Measurements from ENCODE around the gene TJP3.

TJP3 gene

DNA sequence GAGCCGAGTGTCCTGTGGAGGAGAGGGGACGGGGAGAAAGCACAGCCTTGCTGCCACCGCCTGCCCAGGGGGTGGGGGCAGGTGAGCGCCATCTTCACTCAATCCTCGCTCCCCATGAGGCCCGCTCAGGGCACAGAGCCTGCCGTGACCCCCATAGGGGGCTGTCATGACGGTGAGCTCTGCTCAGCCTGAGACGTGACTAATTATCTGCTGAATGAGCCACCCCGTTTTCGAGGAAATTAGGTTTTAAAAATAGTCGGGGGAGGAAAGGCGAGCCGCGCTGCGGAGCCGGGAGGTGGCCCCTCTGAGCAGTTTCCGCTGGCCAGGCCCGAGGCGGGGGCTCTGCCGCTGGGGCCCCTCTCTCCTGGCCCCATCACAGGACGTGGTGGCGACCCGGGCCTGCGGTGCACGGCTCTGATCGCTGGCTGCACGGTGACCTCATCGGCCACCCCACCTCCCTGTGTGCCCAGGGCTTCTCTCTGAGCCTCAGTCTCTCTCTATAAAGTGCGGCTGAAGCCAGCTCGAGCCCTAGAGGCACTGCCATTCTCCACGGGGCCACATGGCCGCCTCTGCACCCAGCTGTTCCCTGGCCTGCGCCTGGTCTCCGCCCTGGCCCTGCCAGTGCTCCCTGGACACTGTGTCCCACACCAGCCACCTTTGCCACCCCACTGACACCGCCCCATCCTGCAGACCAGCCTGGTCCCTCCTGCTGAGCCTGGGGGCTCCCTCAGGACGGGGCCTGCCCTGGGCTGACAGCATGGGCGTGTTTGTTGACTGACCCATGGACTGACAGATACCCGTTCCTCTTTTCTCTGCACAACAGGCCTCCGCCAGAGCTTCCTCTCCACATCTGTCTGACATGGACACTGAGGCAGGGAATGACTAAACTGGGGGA lies 36.3 kb upstream of the TJP3 start:
- DNase-seq: peak; percentile 22

DNA sequence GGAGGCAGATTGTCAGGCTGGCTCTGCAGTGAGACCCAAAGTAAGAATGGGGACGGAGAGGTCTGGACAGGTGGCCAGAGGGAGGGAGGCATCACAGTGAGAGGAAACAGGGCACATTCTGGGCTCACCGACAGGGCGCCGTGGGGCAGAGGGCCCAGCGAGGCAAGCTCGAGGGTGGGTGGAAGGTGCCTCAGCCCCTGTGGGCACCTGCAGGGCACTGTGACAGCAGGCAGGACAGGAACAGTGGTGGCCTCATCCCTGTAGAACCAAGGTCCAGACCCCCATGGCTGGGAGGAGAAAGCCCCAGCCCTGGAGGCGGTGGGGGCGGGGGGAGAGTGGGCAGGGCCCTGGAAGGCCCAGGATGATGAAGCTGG lies 35.6 kb upstream of the TJP3 start:
- no peak for DNase-seq

DNA sequence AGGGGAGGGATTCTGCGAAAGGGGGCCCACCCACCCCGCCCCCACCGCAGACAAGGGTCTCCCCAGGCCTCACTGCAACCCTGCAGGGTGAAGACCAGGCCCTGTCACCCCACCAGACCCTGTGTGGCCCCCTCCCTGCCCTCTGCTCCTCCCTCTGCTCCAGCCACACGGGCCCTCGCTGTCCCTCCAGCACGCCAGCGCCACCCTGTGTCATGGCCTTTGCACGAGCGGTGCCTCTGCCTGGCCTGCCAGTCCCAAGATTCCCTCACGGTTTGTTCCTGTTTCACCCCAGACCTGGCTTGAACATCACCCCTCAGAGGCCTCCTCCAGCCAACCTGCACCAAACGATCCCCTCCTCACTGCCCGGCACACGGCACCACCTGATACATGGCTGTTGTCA lies 35.2 kb upstream of the TJP3 start:
- no peak for DNase-seq

DNA sequence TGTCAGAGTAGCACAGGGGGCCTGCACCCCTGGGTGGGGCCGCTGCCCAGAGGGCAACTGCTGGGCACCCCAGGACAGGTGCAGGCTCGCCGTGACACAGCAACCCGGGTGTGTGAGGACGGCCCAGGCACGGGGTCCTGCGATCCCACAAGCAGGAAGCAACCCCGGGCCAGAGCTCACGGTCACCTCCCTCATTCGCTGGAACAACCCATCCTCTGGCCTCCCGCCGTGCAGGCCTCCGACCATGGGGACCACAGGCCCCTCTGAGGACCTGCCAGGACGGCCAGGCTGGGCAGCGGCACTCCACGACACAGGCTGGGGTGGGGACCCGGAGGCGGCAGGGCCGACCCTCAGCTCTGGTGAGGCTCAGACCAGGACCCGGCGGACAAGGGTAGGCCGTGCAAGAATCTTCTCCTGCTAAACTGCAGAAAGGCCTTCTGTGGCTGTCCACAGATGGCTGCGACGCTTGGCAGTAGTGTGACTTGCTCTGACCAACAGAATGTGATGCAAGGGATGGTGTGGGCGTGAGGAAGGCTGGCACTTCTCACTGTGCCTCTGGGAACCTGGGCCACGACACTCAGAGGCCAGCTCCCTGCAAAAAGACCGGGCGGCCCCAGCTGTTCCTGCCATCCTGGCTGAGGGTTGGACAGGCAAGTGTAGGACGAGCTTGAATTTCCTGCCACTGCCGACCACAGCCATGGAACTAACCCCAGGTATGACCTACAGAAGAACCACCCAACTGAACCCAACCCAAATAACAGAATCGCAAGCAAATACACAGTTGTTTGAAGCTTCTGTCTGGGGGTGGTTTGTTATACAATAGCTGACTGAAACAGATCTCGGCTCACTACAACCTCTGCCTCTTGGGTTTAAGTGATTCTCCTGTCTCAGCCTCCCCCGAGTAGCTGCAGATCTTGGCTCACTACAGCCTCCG lies 34.4 kb upstream of the TJP3 start:
- no peak for DNase-seq

DNA sequence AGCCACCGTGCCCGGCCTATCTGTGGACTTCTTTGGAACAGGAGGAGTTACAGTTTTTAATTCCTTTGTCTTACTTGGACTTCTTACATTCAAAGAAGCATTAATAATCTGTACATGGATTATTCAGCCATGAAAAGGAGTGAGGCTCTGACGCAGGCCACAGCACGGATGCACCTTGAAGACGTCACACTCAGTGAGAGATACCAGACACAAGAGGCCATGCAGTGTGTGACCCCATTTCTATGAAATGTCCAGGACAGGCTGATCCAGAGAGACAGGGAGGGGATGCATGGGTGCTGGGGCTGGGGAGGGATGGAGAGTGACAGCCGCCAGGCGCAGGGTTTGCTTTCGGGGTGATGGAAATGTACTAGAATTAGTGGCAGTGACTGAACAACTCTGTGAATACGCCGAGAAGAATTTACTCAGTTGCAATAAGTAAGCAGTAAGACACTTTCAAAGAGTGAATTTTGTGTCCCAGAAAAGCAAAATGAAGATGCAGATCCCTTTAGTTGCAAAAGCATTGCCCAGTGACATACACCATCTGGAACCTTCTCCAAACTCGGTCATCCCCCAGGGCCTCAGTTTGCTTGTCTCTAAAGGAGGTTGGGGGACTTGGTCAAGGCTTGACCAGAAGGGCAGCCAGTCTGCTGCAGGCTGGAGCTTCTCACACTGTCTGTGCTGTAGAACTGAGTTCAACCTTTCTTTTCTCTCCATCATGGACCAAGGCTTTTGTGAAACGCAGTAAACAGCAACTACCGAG lies 33.2 kb upstream of the TJP3 start:
- no peak for DNase-seq

DNA sequence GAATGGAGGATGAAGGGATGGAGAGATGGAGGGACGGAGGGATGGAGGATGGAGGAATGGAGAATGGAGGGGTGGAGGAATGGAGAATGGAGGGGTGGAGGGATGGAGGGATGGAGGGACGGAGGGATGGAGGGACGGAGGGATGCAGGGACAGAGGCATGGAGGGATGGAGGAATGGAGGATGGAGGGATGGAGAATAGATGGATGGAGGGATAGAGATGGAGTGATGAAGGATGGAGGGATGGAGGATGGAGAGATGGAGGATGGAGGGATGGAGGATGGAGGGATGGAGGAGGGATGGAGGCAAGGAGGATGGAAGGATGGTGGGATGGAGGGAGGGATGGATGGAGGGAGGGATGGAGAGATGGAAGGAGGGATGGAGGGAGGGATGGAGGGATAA lies 30.0 kb upstream of the TJP3 start:
- DNase-seq: no peak

DNA sequence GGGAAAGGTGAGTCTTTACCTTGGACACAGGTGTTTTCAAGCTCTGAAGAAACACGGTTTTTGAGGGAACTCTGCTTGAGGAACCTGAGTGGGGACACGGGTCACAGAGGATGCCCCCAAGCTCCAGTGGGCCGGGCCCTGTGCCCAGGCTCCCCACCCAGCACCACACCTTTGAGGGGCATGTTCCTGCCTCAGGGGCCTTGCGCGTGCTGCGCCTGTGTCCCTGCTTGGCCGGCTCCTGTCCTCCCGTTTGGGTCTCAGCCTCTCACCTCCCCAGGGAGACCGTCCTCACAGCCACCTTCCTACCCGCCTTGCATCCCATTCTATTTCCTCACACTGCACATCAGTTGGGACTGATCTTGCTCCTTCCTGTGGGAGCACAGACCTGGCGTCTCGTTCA lies 29.0 kb upstream of the TJP3 start:
- no peak for DNase-seq

DNA sequence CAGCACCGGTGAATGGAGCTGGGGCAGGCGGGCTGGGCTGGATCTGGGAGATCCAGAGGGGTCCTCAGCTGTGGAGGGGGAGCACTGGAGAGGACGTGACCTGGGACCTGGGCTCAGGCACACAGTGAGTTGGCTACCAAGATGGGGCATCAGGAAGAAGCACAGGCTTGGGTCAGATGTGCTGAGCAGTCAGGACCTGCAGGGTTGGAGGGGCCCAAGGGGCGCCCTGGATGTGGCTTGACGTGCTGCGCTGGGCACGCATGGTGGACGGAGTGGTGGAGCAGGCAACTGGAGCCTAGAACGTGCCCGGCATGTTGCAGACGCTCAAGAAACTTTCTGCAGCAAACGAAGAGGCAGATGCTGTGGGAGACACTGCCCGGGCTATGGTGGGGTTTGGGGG lies 28.6 kb upstream of the TJP3 start:
- no peak for DNase-seq

DNA sequence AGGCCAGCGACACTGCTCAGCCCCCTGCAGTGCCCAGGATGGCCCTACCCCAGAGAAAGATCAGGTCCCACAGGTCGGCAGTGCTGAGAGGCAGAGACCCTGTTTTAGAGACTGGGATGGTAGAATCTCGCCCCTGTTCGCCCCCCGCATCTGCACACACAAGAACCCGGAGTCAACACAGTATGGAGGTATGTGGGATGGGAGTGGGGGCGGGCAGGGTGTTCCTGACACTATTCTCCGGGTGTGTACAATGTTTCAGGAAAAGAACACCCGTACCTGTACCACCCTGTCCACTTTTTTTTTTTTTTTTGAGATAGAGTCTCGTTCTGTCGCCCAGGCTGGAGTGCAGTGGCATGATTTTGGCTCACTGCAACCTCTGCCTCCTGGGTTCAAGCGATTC lies 27.2 kb upstream of the TJP3 start:
- DNase-seq: no peak

DNA sequence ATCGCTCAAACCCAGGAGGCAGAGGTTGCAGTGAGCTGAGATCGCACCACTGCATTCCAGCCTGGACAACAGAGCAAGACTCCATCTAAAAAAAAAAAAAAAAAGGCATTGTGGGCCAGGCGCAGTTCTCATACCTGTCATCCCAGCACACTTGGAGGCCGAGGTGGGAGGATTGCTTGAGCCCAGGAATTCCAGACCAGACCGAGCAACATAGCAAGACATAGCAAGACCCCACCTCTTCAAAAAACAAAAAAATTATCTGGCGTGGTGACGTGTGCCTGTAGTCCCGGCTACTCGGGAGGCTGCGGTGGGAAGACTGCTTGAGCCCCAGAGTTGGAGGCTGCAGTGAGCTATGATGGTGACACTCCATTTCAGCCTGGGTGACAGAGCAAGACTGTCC lies 25.9 kb upstream of the TJP3 start:
- no peak for DNase-seq

DNA sequence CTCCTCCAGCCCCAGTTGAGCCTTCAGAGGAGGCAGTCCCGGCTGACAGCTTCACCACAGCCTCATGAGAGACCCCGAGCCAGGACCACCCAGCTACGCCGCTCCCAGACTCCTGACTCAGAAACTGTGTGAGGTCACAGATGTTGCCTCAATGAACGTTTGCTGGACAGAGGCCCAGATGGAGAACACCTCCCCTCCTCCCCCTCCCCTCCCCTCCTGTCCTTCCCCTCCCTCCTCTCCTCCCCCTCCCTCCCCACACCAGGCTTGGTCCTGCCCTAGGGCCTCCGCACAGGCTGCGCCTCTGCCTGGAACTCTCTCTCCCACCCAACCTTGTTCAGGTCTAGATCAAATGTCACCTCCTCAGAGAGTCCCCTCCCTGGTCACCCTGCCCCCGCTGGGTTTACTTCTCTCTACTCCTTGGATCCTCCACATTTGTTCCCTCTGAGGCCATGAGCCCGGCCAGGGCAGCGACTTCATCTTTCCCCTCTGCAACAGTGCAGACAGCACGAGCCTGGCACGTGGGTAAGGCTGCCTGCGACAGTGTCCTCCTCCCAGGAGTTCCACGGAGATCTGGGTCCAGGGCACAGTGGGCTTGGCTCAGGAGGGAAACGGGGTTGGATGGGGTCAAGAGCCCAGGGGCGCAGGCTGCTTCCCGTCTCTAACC lies 25.3 kb upstream of the TJP3 start:
- DNase-seq: no peak

DNA sequence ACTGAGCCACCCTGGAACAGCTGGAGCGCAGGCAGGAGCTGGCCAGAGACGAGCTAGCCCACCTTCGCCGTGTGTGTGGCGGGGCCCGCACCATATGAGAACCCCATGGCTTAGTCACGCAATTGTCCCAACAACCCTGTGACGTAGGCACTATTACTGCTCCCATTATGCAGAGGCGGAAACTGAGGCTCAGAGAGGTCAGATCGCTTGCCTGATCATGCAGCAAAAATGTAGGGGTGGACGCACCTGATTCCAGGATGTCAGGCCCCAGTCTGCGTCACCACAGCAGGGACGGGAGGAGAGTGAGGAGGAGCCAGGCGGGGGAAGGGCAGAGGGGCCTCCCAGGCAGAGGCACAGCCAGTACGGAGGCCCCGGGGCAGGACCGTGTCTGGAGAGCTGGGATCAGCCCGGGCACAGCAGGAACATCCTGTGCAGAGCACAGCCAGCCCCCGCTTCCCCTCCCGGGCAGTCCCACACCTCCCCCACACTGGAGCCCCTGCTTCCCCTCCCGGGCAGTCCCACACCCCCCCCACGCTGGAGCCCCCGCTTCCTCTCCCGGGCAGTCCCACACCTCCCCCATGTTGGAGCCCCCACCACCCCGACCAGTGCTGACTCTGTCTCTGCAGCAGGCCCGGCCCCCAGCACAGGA lies 24.7 kb upstream of the TJP3 start:
- no peak for DNase-seq

DNA sequence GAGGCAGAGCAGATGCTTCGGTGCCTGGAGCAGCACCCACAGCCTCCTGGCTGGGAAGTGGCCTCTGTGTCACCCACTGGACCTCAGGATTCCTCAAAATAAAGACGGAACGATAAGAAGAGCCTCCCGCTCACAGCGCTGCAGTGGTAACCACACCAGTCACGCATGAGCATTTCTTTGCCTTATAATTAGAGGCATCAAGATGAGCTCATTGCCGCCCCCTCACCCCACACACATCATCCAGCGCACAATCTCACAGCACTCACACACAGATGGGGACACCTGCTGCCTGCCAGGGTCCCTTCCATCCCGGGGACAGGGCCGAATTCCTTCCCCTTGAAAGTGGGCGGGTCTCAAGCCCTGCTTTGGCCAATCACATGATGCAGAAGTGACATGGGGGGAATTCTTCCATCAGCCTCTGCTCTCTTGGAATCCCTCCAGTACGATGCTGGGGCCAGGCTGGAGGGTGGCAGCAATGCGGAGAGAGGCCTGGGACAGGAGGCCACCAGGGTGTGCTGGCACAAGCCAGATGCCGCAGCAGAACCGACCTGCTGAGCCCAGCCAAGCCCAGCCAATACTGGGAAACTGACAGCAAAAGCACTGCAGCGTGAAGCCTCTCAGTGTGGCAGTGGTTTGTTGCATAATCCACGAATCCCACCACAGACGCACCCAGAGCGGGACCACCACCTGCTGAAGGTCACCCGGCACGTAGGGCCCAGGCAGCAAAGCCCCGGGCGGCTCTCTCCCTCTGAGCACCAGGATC lies 23.9 kb upstream of the TJP3 start:
- no peak for DNase-seq

DNA sequence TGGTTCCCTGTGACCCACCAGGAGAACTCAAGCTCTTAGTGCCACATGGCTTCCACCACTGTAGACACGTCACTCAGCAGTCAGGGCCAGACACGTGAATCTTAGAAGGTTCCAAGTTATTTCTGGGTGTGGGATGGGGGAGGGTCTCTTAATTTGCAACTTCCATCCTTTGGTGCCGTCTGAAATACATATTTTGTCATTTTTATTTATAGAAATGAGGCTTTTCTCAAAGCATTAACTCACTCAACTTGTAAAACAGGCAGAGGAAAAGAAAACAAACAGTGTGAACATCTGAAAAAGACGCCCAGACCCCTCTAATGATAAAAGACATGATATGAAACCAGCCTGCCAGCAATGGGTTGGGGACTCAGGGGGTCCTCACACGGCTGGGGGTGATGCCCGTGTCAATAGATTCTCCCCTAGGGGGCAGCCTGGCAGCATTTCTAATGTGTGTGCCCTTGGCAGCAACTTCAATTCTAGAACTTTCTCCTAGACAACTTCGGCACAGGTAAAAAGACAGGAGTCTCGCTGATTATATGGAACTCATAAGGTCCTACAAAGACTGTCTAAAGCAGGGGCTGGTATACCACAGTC lies 23.3 kb upstream of the TJP3 start:
- no peak for DNase-seq

DNA sequence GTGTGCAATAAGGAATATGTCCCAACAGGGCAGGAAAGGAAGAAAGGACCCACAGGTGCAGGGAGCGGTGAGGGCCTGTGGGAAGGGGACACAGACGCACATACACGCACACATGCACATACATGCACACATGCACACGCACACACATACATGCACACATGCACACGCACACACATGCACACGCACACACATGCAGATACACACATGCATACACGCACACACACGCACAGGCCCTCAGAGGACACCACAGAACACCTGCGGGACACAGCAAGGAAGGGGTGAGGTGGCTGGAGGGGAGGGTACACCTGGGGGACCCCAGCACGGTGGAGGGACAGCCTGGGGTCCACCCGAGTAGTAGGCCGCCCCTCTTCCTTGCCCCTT lies 20.8 kb upstream of the TJP3 start:
- DNase-seq: no peak

DNA sequence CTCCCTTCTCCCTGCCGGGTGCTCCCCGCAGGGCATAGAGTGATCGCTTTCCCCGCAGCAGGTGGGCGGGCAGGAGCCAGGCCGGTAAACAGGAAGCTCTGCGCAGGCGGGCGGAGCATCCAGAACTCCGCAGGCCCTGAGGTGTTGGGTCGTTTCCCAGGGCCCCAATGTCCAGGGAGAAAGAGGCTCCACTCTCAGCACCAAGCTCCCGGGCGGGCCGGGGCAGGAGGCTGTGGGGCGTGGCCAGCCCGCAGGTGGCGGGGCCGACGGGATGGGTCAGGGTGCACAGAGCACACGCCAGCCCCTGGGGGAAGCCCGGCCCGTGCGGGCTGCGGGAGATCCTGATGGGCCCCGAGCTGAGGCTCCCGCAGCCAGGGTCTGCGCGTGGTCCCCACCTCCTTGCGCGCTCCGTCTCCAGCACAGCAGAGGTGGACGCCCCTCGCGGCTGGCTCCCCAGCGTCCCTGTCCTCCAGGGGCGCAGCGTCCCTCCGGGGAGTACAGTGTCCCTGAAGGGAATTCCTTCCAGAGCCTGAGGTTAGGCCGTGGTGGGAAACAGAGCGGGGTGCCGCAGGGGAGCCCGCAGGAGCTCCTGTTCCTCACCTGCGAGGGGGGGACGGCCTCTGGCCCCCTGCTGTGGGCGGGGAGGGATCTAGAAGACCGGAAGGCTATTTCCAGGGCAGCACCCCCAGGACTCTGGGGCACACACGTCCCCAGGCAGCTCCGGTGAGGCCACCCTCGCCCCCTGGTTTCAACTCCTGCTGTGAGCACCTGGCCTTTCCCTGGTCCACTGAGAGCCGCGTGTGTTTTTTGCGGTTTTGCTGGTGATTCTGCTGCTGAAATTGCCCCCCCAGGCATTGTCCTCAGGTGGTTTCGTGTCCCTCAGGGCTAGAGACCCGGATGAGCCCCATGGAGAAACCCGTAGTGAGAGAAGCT lies 20.1 kb upstream of the TJP3 start:
- DNase-seq: peak; percentile 27

DNA sequence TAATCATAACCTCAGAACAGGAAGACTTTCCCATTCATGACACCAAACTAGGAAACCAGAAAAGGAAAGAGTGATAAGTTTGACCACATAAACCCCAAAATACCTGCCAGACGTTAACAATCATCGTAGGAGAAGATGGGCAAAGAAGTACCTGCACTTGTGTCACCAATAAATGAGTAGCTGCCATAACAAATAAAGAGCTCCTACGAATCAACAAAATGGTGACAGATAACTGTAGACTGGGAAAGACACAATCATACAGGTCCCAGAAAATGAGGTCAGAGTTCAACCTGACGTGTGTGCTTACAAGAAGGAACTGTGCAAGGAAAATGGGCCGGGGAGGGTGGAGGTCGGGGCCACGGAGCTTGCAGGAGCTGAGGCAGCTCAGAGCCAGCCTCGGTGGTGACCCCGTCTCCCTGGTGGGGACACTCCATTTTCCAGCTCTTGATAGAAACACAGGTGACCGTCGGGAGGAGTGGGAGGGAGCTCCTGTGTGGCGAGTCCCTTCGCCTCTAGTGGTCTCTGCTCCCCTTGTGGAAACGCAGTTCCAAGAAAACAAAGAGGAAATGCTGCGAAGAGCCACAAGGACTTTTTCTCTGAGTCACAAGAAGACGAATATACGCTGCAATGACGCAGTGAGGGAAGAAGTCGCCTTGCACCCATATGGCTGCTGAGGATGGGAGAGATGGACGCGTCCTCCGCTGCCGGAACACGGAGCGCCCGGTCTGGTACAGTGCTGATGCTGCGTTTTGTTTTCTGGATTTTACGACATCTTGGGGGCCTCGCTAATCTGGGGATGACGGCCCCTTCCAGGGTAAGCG lies 17.4 kb upstream of the TJP3 start:
- no peak for DNase-seq

DNA sequence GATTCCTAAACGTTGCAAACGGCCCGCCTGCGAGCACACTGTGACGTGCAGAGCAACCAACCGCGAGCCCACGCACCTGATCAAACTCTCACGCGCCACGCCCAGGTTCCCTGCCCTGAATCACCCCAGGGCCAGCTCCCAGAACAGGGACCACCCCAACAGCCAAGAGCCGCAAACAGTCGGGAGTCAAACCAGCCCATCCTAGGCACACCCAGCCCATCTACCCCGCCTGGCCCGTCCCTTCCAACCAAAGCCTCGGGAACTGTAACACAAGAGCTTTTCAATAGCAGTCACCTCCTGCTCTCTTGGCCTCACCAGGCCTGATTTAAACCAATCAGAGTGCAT lies 16.8 kb upstream of the TJP3 start:
- DNase-seq: no peak

DNA sequence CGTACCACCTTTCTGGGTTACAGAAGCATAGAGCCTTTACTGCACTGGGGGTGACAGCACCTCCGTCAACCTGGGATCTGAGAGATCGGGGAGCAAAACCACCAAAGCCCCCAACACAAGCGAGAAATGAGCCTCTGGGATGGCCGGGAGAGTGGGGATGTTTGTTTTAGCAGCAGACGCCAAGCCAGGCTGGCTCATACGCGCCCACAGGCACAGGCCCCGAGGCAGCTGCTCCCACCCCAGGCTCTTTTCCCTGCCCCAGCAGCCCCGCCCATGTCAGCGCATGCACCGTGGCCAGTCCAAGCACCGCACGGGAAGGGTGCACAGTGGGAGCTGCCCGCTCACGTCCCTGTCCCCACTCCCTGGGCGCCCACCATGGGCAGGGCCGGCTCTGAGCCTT lies 16.5 kb upstream of the TJP3 start:
- no peak for DNase-seq
